Occipital lobe (tissue), 2 donors: ENCODE measurements around the gene KDR. TPM values are rescaled to one million over a fixed set of nuclear protein-coding genes. Genes with fewer than 3 reads are reported as not detected.

Experiments
- DNase-seq: peaks from one replicate; lab custom pipeline; 2025; lab: John Stamatoyannopoulos, UW
- total RNA-seq: library from RNA; depleted of rRNA; stranded (reverse); fragments of >200 nt; gene quantifications from one replicate; pipeline ENCODE4 v1.2.3, GENCODE V29; 2014

Gene KDR
- total RNA-seq, 1 donor from 2014 or later: 13.7 TPM

DNA sequence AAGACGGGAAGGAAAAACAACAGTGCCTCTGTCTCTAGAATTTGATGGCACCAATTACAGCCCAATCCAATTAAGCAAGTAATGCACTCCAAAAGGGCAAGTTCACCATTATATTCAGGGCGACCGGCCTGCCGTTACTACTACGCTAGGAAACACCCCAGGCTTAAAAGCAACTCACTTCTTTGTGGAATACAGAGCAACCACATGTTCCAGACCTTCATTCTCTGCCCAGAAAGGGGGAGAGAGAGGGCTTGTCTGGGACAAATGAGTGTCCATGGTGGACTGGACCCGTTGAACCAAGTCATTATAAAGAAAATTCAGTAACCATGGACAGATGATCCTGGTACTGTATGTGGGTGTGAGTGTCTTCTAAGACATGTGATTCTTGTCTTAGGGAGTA, 1.6 kb downstream of the KDR start:
- DNase-seq: no peak

DNA sequence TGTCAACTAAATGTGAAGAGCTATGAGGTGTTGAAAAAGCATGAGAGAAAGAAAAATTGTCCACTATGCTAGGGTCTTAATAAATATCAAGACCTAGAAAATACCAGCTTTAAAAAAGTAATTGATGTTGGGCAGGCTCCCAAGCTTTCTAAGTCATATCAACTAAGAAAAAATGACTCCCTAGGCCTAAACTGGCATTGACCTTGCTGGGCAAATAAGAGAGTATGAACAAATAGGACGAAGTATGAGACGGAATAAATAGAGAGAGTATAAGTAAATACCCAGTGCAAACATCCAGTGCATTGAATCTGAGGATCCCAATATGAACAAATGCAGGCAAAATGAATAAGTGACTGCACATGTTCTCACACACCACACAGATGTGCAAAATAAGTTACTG, 3.2 kb downstream of the KDR start:
- DNase-seq: no peak

DNA sequence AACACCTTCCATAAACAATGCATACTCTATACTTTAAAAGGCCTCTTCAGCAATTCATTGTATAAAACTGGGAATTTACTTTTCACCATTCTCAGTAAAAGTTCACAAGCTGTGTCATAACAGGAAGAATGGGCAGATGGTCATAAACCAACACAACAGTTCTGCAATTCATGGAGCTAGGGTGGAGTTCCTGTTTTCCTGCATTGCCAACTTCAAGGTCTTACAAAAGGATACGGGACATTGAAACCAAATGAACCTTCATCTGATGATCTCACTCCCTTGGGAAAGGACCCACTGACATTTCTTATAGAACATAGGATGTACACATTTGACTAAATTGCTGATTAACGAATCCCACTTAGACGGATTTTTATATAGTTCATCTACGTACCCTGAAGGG, 4.1 kb downstream of the KDR start:
- no peak for DNase-seq

DNA sequence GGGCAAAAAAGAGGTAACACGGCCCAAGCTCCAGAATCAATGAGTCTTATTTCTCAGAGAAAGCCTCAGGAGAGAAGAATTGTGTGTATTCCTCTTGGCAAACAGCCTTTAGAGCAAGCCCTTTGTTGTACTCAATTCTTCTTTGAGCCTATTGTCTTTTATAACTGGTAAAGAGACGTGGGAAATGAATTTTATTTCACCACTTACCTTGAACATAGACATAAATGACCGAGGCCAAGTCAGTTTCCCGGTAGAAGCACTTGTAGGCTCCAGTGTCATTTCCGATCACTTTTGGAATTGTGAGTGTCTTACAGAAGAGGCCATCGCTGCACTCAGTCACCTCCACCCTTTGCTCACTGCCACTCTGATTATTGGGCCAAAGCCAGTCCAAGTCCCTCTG, 7.0 kb downstream of the KDR start:
- DNase-seq: no peak

DNA sequence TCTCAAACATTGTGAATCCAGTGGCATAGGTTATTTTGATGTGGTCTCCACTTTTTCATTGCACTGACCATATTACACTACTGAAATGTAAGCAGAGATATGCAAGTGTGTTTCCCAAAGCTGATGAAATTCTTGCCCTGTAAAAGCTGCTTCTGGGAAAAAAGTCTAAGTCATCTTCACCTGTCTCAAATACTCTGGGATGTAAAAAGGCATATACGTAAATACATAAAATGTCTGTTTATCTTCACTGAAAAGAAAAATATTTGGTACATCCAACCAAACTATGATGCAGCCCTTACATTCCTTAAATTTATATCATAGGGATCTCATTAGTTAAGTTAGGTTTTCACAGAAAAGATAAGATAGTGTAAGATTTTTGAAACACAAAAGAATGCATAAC, 7.9 kb downstream of the KDR start:
- no peak for DNase-seq

DNA sequence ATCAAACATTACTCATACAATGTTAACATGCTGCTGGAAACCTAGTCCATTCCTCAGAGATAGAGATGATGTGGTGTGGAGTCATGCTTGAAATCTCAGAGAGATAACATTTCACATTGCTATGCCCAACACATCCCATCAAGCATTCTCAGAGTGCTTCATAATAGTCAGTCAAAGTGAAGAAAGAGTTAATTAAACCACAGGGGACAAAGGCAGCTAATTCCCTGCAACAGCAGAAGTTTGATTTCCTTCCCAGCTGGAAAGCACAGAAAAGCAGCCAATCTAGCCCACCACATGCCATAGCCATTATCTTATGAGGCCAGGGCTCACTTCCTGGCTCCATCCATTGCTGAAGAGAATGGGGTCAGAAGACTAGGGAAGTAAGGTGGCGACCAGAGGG, 8.9 kb downstream of the KDR start:
- no peak for DNase-seq

DNA sequence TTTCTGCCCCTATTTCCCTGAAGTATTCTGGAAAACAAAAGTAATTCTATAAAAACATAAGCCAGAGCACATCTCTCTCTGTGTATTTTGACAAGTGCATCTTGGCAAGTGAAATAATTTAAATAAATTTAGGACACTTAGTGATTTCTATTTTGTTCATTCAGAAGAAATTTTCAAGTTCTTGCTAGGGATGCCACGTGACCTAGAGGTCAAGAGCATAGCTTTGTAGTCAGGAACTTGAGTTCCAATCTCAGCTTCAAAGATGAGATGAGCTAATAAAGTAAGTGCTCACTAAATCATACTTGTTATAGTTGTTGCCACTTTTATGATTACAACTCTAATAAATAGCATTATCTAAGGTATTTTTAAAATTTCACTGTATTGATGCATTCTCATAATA, 13.8 kb downstream of the KDR start:
- DNase-seq: no peak

DNA sequence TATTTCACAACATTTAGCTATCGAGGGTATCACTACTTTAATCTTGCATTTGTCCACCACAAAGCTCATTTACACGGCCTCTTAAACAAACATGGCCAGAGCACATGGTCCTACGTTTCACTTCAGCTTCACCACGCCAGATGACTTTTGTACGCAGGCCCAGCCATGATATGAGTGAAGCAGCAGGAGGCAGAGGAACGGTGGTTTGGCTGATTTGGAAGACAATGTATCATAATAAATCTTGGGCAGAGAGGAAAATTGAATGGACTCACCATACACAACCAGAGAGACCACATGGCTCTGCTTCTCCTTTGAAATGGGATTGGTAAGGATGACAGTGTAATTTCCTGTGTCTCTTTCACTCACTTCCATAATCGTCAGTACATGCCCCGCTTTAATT, 15.3 kb downstream of the KDR start:
- DNase-seq: no peak

DNA sequence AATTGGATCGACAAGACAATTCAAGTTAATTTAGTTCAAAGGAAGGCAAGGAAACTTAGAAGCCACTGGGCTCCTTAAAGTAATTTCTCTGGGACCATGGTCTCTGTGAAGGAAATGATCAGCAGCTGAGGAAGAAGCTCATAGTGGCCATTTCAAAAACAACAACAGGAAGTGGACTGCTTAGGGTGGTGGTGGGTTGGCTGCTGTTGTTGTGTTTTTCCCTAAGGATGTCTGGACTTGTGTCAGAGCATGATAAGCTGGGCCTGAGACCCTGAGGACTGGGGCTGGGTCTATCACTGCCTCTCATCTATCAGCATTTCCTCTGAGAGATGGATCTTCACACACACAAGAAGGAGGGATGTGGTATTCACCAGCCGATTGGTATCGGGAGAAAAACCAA, 18.3 kb downstream of the KDR start:
- no peak for DNase-seq

DNA sequence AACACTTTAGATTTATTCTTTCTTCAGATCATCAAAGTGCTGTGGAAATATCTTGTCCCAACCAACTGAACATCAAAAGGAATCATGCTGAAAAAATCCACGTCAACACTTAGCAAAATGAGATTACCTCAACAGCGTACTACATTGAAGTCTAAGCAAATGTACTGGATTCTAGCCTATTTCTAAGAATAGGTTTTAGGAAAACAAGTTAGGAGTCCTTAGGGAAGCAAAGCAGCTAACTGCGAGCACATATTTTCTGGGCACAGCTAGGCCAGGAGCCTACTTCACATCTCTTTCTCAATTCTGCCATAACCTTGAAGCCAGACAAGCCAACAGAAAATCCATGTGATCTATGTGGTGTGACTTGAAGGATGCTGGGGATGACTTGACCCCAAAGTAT, 22.2 kb downstream of the KDR start:
- no peak for DNase-seq

DNA sequence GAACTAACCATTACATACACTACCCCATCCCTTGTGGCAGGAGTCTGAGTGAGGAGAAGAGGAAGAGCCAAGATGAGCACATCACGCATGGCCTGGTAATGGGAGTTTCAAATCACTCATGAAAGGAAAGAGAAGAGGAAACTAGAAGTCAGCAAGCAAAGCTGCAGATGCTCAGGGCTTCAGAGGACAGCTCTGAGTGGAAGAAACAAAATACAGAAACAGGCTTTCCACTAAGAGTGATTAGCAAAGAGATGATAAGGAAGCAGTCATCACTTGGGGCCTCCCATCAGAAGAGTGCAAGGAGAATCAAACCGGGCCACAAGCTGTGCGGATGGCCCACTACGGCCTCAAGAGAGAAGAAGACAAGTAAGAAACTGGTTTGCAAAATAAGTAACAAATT, 25.6 kb downstream of the KDR start:
- no peak for DNase-seq

DNA sequence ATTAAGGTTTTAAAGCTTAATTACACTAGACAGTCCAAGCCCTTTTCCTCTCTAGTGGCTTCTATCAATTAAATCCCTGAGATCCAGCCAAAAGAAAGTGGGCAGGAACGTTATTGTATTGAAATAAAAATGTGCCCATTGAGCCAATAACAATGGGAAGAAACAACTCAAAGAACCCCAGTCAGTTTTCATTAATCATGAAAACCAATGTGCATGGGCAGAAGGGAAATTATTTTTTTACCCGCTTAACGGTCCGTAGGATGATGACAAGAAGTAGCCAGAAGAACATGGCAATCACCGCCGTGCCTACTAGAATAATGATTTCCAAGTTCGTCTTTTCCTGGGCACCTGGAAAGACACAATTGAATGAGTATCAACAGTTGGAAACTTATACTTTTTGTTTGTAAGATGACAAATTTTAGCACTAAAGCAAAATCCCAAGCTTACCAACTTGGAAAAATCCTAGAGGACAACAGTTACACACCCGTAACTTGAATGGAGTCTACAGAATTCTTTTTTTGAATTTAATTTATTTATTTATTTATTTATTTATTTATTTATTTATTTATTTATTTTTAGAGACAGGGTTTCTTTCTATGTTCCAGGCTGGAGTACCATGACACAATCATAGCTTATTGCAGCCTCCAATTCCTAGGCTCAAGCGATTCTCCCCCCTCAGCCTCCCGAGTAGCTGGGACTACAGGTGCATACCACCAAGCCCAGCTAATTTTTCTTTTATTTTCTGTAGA, 26.8 kb downstream of the KDR start:
- no peak for DNase-seq

DNA sequence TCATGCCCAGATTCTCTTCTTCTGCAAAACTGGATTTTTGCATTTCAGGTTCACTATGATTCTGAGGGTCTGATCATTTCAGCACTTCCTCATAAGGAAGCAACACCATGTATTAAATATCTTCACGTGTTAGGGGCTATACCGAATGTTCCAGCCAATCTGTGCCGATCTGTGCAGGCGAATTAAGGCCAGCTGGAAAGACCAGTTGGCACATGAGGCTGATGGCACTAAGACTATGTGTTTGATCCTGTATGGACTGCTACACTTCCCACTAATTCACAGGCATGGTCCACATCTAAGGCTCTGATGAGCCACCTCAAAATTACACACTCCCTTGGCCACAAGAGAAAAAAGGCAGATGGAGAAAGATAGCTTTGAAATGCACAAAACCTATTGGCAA, 28.8 kb downstream of the KDR start:
- no peak for DNase-seq

DNA sequence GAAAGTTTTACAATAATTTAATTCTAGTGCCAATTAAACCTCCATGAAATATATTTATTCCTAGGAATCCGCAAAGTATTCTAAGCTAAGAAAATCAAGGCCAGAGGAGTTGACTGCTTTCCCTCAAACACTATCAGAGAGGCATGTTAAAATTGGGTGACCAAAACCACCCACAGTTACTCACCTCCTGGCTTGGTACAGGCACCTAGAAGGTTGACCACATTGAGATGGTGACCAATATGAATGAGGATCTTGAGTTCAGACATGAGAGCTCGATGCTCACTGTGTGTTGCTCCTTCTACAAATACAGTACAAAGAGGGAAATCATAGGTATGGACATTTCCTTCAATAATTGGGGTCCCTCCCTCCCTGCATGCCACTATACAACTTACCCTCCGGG, 29.4 kb downstream of the KDR start:
- no peak for DNase-seq

DNA sequence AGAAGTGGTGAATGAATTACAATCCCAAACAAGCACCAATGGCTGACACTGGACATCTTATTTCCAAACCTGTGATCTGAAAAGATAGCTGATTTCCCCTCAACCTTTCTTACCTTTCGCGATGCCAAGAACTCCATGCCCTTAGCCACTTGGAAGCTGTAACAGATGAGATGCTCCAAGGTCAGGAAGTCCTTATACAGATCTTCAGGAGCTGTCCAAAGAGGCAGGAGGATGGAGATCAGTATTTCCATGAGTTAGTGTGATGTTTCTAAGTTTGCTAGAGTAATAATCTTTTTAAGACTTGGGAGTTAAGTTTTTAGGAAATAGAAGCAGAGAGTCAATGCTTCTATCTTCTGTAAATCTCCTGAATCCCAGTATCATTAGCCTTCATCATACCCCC, 32.9 kb downstream of the KDR start:
- DNase-seq: no peak

DNA sequence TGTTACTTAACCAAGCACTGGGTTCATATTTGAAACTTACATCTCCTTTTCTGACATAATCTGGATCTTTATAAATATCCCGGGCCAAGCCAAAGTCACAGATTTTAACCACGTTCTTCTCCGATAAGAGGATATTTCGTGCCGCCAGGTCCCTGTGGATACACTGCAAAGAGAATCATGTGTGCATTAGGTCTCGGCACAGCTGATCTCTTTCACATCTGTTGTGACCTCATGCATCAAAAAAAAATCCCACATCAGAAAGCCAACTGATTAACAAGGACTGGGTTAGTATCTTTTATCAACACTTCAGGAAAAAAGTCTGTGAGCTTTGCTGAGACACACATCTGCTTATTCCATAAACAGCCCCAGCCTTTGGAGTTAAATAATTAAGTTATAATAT, 35.5 kb downstream of the KDR start:
- no peak for DNase-seq

DNA sequence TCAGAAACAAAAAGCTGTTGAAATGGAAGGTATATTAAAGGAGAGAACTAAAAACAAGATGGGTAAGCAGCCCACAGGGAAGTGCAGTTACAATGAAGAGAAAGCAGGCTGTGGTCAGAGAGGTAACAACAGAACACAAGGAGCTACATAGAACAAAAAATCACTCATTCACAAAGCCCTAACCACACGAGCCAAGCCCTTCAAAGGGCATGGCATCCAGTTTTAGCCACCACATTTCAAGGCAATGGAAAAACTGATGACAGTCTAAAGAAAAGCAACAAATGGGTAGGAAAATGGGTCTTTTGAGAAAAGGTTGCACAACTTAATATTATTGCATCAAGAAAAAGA, 37.5 kb downstream of the KDR start:
- DNase-seq: no peak

DNA sequence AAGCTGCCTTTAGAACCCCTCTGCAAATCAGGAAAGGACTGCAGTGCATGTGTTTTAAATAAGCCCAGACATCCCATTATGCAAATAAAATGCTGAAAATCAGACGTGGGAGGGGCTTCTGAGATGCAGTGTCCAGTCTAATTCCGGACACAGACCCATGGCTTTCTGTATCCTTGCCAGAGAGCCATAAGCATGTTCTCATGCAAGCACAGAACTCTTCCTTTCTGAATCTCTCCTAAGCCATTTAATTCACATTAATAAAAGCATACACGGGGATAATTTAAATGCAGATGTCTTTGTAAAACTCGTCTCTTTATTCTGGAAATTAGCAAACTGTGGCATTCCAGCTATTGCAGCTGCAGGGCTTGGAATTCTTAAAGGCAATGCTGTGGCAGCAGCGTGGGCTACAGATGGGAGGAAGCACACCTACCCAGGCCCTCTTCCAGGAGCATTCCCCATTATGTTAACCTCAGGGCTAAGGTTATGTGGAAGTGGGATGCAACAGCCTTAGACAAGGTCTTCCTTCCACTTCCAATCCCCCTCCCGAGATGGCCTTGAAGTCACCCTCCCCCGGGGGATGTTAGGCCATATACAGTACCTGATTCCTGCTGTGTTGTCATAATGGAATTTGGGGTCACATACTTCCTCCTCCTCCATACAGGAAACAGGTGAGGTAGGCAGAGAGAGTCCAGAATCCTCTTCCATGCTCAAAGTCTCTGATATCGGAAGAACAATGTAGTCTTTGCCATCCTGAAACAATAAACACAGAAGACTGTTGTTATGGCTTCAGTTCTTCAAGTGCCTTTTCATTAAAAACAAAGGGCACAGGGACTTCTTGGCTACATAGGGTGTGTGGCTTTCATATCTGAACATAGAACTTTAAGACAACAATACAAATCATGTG, 38.1 kb downstream of the KDR start:
- DNase-seq: no peak

DNA sequence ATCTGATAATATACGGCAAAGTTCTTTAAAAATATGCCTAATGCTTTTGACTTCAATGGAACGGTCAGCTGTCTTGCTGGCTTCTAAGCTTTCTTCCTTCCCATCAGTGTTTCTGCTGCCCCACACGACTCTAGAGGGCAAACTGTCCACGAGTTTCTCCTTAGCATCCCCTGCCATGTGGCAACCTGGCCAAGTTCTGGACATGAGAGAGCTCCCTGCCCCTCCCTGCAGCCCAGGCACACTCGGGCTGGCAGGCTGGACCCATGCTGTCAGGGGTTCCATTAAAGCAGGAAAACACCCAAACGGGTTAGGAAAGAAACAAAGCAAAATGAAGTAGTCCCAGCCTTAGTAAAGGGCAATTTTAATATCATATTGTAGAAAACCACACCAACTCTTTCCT, 38.8 kb downstream of the KDR start:
- DNase-seq: no peak

DNA sequence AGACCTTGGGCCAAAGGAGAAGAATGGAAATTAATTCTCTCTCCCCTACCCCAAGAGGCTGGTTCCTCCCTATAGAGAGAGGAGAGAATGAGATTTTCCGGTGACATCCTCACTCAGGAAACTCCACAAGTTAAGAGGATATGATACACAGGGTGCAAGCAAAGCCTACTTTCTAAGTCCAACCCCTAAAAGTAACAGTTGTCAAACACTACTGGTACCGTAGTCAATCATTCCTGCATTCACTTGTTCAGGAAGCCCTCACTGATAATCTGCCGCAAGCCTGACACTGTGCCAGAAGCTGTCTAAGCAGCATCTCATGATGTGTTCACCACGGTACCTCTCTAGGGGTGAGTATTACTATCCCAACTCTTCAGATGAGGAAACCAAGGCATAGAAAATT, 41.7 kb downstream of the KDR start:
- DNase-seq: no peak

DNA sequence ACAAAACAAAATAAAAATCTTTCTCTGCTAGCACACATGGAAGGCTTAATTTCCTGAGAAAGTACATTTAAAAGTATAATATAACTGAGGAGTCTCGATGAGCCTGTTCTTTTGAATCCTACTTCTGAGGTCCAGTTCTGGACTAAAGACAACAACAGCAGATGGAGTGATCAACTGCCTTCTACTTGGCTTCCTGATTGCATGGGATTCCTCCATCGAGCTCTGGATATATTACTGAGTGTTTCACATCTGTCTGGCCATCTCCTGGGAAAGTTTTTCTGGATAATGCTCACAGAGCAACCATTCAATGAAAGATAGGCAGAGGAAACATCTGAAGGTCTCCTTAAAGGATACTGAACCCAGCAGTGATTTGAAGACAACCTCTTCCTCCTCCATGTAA, 42.6 kb downstream of the KDR start:
- DNase-seq: no peak

DNA sequence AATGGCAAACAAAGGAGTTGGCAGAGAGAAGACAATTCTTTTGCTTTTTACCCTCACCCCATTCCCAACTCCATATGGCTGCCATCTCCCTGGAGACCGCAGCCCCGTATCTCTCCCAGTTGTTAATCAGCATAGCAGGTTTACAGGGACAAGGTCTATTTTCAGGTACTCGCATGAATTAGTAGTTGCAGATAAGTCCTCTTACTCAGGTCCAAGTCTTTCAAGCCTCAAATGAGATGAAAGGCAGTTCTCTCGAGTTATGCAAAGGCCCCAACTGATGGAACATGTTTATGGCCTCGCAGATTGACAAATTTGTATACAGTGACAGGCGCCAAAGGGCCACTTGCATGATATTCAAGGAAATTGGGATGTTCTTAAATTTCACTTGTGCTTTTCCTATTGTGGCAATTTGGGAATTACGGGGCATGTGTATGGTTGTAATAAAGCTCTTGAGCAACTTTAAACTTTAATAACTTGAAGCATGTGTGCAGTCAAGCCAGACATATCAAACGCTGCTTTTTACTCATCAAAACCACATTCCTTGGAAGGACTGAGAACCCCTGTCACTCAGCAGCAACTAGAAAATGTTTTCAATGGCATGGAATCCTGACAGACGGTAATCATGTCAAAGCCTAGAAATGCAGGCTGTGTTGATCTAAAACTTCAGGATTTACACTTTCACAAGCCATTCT, 45.1 kb downstream of the KDR start:
- DNase-seq: no peak
